Posterior cingulate gyrus (tissue), 11 donors: ENCODE measurements around the gene KRT76.
"Not testable (repeated sequence)": the region's sequence is repeated elsewhere in the genome, so short reads cannot be mapped to it uniquely, and the experiment has no call there.

Experiments
- DNase-seq, 10 donors: peaks; one replicate each; pipeline versions ENCODE4 v3.0.0 to v3.0.0-alpha.2; 2020 to 2021; ENCODE audit warnings: mixed read lengths in 3 of 10
- intact Hi-C: fragments of 100-400 bp; cut with DNase I; formaldehyde crosslinking; loops from one replicate; pipeline ENCODE4 v1.15.1; 2023

KRT76 gene

DNA sequence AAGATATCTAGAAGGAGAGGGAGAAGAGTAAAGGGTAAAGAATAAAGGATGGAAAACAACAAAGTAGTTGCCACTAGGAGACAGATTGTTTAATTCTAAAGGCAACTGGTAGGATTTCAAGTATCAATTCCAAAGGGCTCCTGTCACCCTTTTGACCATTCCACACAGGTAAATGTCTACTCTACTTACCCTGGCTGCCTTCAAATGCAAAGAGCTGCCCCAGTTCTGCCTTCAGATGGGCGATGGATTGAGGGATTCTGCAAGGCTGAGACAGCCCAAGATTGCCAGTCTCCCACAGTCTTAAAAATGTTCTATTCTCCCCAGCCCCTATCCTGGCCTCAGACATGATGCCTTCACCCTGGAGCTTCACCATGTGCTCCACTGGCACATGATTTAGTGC, 11.4 kb downstream of the KRT76 start:
- intact Hi-C loops: no loop called here
- no peak for DNase-seq

DNA sequence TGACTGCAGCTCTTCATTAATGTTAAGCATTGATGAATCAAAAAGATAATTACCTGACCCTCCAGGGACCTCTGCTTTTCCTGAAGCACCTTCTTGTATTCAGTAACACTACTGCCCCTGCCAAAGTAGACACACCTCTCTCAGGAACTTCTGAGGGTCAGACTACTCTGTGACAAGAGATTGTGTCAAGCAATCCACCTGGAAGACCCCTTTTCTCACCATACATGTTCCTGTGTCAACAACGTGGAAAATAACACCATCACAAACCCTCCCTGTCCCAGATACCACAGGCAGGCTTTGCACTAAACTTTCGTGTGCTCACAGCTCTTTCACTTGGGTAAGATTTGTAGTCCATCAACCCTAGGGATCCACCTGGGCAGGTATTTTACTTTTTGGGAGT, 13.2 kb downstream of the KRT76 start:
- intact Hi-C loops: no loop called here
- no peak for DNase-seq

DNA sequence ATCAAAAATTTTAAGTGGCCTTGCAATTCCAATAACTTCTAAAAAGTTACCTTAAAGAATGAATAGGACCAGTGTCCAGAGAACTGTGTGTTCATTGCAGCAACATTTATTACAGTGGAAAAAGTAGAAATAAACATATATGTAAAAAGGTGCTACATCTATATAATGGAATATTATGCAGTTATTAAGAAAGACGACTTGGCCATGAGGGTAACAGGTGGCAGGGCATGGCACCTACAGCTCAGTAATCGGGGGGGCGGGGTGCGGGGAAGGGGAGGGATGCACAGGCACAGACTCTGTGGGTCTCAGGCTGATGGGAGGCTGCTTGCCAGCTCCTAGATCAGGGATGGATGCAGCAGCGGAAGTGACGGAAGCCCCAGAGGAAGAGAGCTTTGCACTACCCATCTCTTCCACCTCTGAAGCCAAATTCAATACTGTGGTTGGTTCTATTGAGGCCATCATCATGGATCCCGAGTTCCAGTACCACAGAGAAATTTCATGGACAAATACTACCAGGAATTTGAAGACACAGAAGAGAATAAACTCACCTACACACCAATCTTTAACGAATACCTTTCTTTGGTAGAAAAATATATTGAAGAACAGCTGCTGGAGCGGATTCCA, 14.0 kb downstream of the KRT76 start:
- intact Hi-C loops: no loop called here
- DNase-seq: no peak

DNA sequence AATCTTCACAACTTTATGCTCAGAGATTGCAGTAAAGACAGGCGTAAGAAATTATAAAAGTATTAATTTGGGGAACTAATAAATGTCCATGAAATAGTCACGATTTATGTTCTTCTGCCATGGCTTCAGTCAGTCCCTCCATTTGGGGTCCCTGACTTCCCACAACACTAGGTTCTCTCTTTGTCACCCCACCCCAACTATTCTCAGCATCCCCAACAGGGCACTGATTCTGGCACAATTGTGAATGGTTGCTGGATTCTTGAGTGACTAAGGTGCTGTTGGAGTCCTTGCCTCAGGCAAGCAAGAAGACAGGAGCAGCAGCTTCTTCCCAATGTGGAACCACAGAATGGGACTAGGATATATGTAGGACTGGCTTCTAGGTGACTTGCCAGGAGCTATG, 15.3 kb downstream of the KRT76 start:
- DNase-seq: no peak
- intact Hi-C loops: no loop called here

DNA sequence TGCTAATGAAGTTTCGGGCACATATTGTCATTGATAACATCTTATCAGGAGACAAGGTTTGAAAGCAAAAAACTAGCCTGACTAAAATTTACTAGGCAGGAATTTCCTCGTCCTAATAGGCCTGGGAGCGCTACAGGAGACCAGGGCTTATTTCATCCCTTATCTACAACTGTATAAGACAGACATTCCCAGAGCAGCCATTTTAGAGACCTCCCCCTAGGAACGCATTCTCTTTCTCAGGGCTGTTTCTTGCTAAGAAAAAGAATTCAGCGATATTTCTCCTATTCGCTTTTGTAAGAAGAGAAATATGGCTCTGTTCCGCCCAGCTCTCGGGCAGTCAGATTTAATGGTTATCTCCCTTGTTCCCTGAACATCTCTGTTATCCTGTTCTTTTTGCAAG, 15.9 kb downstream of the KRT76 start:
- intact Hi-C loops: not testable (repeated sequence)

DNA sequence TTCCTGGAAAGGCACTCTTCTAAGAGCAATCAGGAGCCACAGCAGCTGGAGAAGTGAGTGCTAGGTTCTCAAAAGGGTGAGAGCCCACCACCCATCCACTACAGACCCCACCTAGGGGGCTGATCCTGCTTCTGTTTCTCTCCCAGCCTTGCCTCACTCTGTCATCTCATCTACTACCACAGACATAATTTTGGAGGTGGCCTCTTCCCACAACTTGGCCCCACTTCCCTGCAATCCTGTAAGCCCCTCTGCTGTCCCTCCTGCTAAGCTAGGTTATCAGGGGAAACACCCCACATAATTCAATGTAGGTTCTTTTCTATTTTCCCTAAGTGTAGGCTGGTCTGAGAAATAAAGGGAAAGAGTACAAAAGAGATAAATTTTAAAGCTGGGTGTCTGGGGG, 16.5 kb downstream of the KRT76 start:
- DNase-seq: no peak
- intact Hi-C loops: no loop called here

More for the DNA sequence above, 15.9 kb downstream of the KRT76 start:
- DNase-seq: not testable (repeated sequence)

DNA sequence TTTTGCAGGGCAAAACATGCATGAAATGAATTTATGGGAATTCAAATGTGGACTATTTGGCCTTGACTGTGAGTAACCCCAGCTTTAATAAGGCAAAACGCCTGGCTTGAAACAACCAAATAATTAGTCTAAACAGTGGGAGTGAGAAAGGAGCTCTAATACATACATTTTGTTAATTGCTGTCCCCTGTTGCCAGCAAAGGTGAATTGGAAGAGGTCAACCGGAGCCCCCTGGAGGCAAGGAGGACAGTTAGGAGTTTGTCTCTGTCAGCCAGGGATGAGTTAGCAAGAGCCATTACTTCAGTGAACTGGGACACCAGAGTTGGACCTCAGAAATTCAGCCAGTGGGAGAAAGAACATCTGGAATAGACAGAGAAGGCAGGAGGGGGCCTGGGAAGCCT, 17.4 kb downstream of the KRT76 start:
- intact Hi-C loops: no loop called here
- no peak for DNase-seq

DNA sequence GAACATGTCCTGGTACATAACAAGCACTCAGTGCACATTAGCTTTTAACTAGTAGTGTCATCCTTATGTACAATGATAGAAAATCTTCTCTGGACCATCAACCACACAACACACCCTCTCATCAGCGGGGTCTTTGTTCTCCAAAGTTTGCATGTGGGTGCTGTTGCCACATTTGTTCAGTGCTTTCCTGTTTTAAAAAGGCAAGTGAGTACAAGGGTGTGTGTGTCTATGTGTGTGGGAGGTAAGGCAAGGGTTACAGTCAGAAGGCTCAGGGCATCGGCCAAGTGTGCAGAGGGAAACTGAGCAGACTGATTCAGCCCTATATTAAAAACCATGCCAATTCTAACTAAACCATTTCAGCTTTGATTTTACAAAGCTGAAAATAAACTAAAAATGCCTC, 17.9 kb downstream of the KRT76 start:
- DNase-seq: no peak
- intact Hi-C loops: no loop called here

DNA sequence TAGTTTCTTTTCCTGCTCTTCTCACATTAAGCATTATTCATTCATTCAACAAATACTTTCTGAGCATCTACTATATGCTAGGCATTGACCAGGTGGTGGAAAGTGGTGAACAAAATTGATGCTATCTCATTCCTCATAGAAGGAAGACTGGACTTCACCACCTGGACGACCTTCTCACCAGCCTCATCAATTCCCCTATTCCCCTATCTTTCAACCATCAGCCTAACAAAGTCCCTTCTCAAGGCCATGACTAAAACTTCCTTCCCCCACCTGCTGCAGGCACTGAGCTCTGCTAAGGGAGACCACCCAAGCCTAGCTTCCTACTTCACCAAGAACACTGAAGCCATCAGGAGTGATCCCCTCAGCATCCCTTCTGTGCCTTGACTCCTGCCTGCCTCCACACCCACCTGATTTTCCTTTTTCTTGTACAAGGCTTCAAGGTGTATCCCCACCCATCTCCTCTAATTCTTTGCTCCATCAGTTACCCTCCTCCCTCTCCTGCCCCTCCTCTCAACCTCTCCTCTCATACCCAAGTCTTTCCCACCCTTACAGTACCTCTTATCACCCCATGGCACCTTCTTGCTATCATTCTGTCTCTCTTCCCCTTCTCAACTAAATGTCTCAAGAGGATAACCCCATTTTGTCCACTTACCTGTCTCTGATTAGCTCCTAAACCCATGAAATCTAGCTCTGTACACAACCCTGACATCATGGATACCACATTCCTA, 19.5 kb downstream of the KRT76 start:
- intact Hi-C loops: no loop called here
- no peak for DNase-seq

DNA sequence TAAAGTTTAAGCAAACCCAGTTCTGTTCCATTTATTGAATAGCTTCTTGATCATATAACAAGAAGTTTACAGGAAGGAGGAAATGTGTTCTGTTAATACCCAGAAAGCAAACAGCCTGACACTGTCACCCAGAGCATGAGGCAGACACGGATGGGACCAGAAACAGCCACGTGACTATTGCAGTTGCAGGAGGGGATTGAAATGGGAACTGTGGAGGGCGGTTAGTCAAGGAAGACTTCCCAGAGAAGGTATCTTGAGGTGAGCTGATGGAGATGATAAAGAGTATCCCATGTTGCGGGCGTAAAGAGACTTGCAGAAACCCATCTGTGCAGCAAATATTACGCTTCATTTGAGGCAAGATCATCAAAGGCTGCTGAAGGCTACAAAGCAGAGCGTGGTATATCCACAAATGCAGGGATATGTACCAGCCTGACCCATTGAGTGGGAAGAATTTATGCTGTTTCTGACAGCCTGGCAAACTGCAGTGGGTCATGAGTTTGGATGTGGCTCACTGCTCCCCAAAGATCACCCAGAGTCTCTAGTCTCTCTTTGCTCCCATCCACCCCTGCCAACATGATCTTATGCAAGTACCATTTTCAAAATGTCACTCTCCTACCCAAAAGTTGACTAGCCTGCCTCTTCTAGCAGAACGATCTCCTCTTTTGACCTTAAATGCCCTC, 20.7 kb downstream of the KRT76 start:
- no peak for DNase-seq
- intact Hi-C loops: no loop called here

DNA sequence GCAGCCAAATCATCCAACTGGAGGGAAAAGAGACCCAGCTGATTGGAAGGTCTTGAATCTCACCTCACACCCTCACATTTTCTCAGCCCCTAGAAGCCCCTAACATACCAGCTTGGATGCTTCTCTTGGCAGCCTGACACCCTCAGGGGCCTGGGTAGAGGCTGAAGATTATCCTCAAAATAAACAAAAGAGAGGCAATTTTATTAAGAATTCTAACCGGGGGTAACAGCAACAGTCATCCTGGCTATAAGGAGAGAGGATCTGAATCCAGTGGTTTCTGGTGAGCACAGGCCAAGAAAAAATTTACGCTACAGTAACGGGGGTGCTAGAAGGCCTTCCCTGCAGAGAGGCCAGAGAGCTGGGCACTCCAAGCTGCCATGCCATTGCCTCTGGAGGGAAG, 21.6 kb downstream of the KRT76 start:
- DNase-seq: no peak
- intact Hi-C loops: no loop called here

DNA sequence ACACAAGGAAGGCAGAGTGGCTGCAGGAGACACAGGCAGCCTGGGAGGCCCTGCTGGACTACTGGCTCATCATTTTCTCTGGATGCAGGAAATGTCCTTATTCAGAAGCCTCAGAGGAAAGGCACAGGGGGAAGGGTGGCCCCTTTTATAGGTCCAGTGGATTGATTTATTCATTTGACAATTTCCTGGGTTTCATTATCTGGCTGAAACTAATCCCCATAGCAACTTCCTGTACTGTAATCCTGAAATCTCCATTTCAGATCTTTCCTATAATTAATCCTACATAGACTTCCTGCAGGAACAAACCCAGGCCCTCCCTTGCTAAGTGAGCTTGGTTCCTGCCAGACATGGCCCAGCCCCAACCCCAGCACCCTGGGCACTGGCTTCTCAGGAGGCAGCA, 23.0 kb downstream of the KRT76 start:
- intact Hi-C loops: no loop called here
- DNase-seq: no peak

DNA sequence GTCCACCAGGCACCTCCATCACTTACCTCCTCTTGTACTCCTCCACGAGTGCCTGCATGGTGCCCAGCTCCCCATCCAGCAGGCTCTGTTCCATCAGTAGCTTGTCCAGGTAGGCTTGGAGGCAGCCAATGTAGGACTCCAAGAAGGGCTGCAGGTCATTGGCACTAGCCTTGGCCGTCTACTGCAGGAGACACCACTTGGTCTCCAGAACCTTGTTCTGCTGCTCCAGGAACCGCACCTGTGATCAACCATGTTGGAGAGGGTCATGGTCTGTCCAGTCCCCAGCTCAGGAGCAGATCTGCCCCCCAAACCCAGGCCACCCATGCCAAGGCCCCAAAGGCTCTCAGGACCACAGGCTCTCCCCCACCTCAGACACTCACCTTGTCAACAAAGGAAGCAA, 23.9 kb downstream of the KRT76 start:
- intact Hi-C loops: no loop called here
- no peak for DNase-seq

DNA sequence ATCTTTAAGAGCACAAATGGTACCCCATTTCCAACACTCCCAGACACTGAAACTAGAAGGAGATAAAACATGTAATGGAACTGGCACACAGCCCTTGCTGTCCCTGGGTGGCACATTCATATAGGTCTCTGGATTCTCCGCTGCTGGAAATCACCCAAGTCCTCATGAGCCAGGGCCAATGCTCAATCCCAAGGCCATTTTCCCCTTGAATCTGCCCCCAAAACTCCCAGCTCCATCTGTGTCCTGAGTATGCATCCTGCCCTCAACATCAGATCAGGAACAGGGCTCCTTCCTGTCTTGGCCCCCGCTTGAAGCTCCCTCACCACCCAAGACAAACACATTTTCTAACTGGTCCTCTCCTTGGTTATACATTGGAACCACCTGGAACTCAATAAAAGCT, 24.6 kb downstream of the KRT76 start:
- intact Hi-C loops: no loop called here
- no peak for DNase-seq

DNA sequence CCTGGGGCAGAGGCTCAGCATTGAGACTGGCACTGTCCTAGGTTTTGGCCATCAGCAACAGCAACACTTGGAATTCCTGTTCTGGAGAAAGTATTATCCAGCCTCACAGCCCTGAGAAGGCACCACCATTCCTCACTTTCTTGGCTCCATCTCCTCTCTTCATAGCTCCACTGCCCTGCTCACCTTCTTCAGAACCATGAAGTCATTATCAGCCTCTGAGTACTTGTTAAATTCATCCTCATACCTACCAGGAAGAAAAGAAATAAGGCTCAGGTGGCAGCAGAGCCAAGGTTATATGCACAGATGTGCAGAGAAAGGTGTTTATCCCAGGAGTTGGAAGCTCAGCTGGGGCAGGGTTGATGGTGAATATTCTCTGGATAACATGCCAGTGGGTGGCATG, 25.4 kb downstream of the KRT76 start:
- intact Hi-C loops: no loop called here
- DNase-seq: no peak

DNA sequence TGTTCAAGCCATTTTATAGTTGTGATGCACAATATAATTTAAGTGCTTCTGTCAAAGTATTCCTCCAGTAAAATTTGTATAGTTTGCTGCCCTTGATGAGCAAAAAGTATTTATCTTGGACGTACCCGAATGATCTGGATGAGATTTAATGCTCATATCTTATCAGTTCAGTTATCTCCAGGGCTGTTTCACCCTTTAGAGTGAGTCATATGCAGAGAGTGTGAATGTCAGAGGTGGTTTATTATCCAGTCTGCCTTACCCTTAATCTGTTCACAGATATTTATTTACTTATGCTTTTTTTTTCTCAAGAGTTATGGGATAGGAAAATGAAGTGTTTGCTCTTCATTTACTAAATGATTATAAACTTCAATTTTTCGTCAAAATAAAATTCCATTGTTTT, 26.6 kb downstream of the KRT76 start:
- intact Hi-C loops, DNase-seq: not testable (repeated sequence)

DNA sequence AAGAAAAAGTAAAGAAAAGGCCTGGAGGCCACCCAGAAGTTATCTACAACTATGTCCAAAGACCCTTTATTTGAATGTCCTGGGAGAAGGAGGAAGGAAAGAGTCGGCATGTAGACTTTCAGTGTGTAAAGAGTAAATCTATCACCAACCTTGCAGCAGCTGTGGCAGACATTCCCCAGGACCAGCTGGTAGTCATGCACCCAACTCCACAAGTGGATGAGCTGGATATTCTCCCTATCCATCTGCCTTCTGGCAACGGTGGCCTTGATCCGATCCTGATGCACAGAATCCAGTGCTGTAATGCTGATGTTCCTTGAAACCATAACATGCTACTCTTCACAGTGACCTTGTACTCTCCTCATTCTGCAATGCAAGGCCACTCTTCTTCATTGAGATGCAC, 27.3 kb downstream of the KRT76 start:
- no peak for DNase-seq
- intact Hi-C loops: no loop called here

DNA sequence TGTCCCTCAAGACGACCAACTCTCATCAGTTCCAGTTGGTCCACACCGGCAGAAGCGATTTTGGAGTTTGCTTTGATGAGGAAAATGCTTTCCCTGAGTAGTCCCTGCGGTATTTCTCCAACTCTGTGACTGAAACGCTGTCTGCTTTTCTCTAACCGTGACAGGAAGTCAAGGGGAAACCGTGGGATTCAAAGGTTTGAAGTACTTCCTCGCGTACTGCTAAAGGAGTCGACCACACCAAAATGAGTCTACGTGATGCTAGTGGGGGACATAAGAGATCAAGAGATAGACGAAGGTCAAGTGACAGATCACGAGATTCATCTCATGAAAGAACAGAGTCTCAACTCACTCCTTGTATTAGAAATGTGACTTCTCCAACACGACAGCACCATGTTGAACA, 28.6 kb downstream of the KRT76 start:
- no peak for DNase-seq
- intact Hi-C loops: no loop called here

DNA sequence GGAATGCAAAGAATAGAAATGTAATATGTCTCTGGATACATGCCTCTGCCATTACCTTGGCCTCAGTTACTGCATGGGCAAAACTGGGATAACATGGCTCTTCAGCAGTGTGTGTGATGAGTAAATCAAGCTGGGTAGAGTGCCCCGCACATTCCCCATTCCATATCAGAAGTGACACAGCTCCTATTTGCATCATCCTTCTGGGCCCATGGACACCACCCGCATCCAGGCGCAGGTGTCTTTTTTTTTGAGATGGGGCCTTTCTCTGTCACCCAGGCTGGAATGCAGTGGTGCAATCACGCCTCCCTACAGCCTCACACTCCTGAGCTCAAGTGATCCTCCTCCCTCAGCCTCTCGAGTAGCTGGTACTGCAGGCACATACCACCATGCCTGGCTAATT, 31.6 kb downstream of the KRT76 start:
- no peak for DNase-seq
- intact Hi-C loops: no loop called here

DNA sequence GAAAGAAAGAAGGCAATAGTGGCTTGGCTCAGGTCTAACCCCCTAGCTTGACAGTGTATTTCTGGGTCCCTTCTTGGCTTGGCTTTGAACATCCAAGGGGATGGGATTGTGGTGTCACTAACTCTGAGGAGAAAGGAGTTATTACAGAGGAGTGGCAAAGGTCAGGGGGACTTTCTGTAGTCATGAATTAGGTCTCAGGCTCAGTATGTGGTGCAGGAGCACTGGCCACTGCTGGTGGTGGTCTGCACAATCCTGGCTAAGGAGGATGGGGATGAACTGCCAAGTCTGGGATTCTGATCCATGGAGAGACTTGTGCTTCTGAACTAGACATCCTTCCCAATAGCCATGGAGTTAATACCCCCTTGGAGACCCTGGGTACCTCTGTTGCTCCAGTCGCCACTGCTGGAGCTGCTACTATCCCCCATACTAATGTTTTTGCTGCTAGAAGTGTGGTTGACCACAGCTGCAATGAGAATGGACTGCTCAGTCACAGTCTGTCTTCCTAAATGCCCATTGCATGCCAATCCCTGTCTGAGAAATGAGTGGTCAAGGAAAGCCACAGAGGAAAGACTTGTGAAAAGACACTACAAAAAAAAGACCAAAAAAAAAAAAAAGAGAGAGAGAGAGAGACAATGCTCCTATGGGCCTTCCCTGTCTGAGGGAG, 32.5 kb downstream of the KRT76 start:
- intact Hi-C loops: no loop called here
- no peak for DNase-seq

DNA sequence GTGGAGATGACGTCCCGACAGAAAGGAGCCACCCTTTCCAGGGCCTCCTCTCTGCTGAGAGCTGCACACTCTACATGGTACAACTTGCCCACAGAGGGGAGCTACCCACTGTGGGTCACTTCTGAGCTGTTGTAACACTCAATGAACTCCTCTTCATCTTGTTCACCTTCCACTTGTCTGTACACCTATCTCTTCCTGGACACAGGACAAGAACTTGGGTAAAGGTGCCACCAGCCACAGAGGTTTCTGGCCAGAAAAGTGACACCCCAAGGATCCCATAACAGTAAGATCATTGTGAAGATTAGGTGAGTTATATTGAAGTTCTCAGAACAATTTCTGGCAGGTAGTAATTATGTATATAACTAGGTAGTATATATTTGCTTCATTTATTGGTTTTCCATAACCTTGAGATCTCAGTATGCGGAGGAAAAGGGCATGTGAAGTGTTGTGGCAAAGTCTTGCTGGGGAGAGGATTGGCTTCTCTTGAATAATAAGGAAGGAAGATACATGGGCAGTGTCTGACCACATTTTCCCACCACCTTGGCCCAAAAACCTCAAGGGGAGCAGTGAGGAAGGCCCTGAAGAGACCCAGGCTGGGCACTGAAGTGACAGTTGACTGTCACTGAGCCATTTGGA, 34.2 kb downstream of the KRT76 start:
- intact Hi-C loops: no loop called here
- no peak for DNase-seq
